Muscle of arm (tissue), 12 donors: ENCODE measurements around the gene CD19. TPM values are rescaled to one million over a fixed set of nuclear protein-coding genes. Genes with fewer than 3 reads are reported as not detected.
"Not testable (repeated sequence)": the region's sequence is repeated elsewhere in the genome, so short reads cannot be mapped to it uniquely, and the experiment has no call there.

Experiments
- DNase-seq: peaks from one replicate; pipeline ENCODE4 v3.0.0-alpha.2; 2013
- polyA plus RNA-seq, 12 donors: library from polyadenylated mRNA; unstranded; fragments of 120-200 nt; gene quantifications; one replicate each; pipeline ENCODE4 v1.2.1, GENCODE V29; 2013; ENCODE audit not compliant: insufficient read length in 12 of 12

CD19 gene
- polyA plus RNA-seq, 12 donors: 0.14 to 2.3 (median 0.28) TPM; not detected in 3

GRCh38 chr16:28905800-28906372 is 25.9 kb upstream of the CD19 start:
- no peak for DNase-seq

- DNase-seq: no peak
These were observed 21.4 kb upstream of the CD19 start for GRCh38 chr16:28910086-28911031.

- DNase-seq: no peak
These were observed 19.2 kb upstream of the CD19 start for GRCh38 chr16:28912558-28912957.

- no peak for DNase-seq
These were observed 17.6 kb upstream of the CD19 start for GRCh38 chr16:28913946-28914724.

GRCh38 chr16:28915181-28915580 is 16.6 kb upstream of the CD19 start:
- no peak for DNase-seq

GRCh38 chr16:28917095-28917494 is 14.7 kb upstream of the CD19 start:
- no peak for DNase-seq

GRCh38 chr16:28918698-28919097 is 13.1 kb upstream of the CD19 start:
- no peak for DNase-seq

- DNase-seq: no peak
These were observed 8.6 kb upstream of the CD19 start for GRCh38 chr16:28923231-28923587.

GRCh38 chr16:28923652-28924398 is 7.9 kb upstream of the CD19 start:
- no peak for DNase-seq

GRCh38 chr16:28924399-28924761 is 7.4 kb upstream of the CD19 start:
- DNase-seq: no peak

GRCh38 chr16:28924762-28925385 is 6.9 kb upstream of the CD19 start, which contains the start of gene RABEP2:
TSS of gene RABEP2 (minus strand) at chr16:28925238. CDS start at chr16:28925163, 75 bp downstream.
- peak; percentile 90 for DNase-seq

- peak; percentile 90 for DNase-seq
These were observed 6.2 kb upstream of the CD19 start for GRCh38 chr16:28925386-28926228.

- DNase-seq: not testable (repeated sequence)
These were observed 5.5 kb upstream of the CD19 start for GRCh38 chr16:28926284-28926683.

- no peak for DNase-seq
These were observed 4.0 kb upstream of the CD19 start for GRCh38 chr16:28927815-28928214.

GRCh38 chr16:28930203-28930602 is 1.6 kb upstream of the CD19 start:
- no peak for DNase-seq

- DNase-seq: no peak
These were observed 1.1 kb upstream of the CD19 start for GRCh38 chr16:28930652-28931051.

GRCh38 chr16:28932339-28933141 is 769 bp downstream of the CD19 start:
- DNase-seq: no peak

- no peak for DNase-seq
These were observed 1.4 kb downstream of the CD19 start for GRCh38 chr16:28933171-28933570.

- DNase-seq: no peak
These were observed 3.6 kb downstream of the CD19 start for GRCh38 chr16:28935346-28935745.
